Lower leg skin (tissue), 3 donors: ENCODE measurements around the gene PDCD11.

ENCODE experiments used
- POLR2A ChIP-seq, 2 donors: fragments of 450-650 bp; IDR thresholded peaks; one replicate each; pipeline ENCODE4 v1.6.1; 2016 to 2017; ENCODE audit warnings: antibody characterized with exemption in 2 of 2, mild to moderate bottlenecking in 1 of 2, moderate library complexity in 1 of 2
- TF ChIP-seq, protein P1 (sequence below), 3 donors: fragments of 450-650 bp; IDR thresholded peaks; one replicate each; pipeline ENCODE4 v1.5.1; 2016; ENCODE audit warnings: antibody characterized with exemption in 3 of 3, mild to moderate bottlenecking in 3 of 3, moderate library complexity in 2 of 3

DNA sequence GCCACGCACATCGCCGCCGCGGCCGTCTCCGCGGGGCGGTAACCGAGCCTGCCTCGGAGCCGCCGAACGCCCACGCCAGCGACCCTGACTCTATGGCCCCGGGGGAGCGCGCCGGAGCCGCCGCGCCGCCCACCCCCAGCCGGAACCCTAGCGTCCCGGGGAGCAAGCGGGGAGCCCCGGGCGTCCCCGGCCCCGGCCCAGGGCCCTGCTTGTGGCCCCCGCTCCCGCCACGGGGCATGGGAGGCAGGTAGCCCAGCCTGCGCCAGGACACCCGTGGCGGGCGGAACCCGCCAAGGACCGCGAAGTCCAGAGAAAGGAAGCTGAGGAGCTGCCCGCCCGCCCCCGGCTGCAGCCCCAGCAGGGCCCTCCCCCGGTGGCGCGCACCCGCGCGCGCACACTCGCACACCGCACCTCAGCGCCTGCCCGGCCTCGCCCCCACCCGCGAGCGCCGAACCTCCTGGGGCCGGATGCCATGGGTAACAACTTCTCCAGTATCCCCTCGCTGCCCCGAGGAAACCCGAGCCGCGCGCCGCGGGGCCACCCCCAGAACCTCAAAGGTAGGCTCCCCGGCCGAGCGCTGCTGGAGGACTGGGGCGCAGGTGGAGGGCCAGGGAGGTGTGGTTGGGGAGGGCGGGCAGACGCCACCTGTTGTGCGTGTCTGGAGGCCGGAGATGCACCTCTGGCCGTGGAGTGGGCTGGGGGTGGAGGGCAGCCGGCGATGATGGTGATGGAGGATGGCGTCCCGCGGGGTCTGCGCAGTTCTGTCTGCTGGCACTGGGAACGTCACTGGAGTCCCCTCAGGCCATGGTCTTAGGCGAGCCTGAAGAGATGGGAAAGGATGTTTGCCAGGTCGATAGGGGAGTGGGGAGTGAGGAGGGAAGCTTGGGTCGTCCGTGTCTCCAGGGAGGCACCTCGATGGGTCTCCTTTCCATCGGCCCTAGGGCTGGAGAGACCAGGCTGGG is 97.8 kb downstream of the PDCD11 start:
- TF ChIP-seq POLR2A (IDR thresholded peaks at IDR 0.05), result no peak
- TF ChIP-seq, protein P1, sequence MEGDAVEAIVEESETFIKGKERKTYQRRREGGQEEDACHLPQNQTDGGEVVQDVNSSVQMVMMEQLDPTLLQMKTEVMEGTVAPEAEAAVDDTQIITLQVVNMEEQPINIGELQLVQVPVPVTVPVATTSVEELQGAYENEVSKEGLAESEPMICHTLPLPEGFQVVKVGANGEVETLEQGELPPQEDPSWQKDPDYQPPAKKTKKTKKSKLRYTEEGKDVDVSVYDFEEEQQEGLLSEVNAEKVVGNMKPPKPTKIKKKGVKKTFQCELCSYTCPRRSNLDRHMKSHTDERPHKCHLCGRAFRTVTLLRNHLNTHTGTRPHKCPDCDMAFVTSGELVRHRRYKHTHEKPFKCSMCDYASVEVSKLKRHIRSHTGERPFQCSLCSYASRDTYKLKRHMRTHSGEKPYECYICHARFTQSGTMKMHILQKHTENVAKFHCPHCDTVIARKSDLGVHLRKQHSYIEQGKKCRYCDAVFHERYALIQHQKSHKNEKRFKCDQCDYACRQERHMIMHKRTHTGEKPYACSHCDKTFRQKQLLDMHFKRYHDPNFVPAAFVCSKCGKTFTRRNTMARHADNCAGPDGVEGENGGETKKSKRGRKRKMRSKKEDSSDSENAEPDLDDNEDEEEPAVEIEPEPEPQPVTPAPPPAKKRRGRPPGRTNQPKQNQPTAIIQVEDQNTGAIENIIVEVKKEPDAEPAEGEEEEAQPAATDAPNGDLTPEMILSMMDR (IDR thresholded peaks at IDR 0.05), result no peak
